Common myeloid progenitor, CD34-positive (primary cell): ENCODE measurements around the gene ATP8A2.

ENCODE experiments used
- CTCF ChIA-PET: fragments of 350-600 bp; sonication (Branson Sonifier 250); formaldehyde crosslinking; loops from one replicate; lab custom pipeline; 2021; ENCODE audit warnings: antibody characterized with exemption; lab: Charles Lee
- POLR2A ChIA-PET: fragments of 350-600 bp; sonication (Branson Sonifier 250); formaldehyde crosslinking; loops from one replicate; lab custom pipeline; 2021; ENCODE audit warnings: antibody characterized with exemption; lab: Charles Lee
- DNase-seq, 3 donors: peaks; one replicate each; pipeline versions ENCODE4 v3.0.0 to v3.0.0-alpha.2; 2013
- H3K27ac ChIP-seq, 2 experiments: 1 replicate in 1 of 2; 2 replicates in 1 of 2; pipeline ENCODE4 v1.7.0; 2013; ENCODE audit warnings: inconsistent platforms in 2 of 2, low read length in 2 of 2, mild to moderate bottlenecking in 2 of 2, low read depth in 1 of 2, moderate library complexity in 1 of 2; ENCODE audit not compliant: severe bottlenecking in 2 of 2, insufficient read depth in 1 of 2, poor library complexity in 1 of 2
- H3K27me3 ChIP-seq, 5 experiments: replicated peaks in 2 of 5; 1 replicate in 3 of 5; 2 replicates in 2 of 5; pipeline versions ENCODE4 v1.6.1 to v1.7.0; 2013; ENCODE audit warnings: low read length in 4 of 5, mild to moderate bottlenecking in 2 of 5, moderate library complexity in 2 of 5, inconsistent platforms in 1 of 5; ENCODE audit not compliant: insufficient read depth in 5 of 5, control insufficient read depth in 4 of 5
- H3K36me3 ChIP-seq, 4 experiments: 1 replicate in 2 of 4; 2 replicates in 2 of 4; pipeline versions ENCODE4 v1.6.1 to v1.7.0; 2013; ENCODE audit warnings: low read length in 3 of 4, control low read depth in 1 of 4, mild to moderate bottlenecking in 1 of 4; ENCODE audit not compliant: control insufficient read depth in 4 of 4, insufficient read depth in 4 of 4
- H3K4me1 ChIP-seq, 4 experiments: 1 replicate in 3 of 4; 2 replicates in 1 of 4; pipeline versions ENCODE4 v1.6.1 to v1.7.1; 2013; ENCODE audit warnings: low read length in 3 of 4, mild to moderate bottlenecking in 3 of 4, control low read depth in 1 of 4, inconsistent platforms in 1 of 4, moderate library complexity in 1 of 4; ENCODE audit not compliant: control insufficient read depth in 4 of 4, insufficient read depth in 4 of 4; ENCODE audit errors: control extremely low read depth in 1 of 4
- H3K4me3 ChIP-seq, 7 experiments: 1 replicate in 4 of 7; 2 replicates in 3 of 7; pipeline versions ENCODE4 v1.5.1 to v1.7.0; 2013; ENCODE audit warnings: mild to moderate bottlenecking in 7 of 7, low read length in 6 of 7, moderate library complexity in 6 of 7, inconsistent platforms in 2 of 7, low read depth in 2 of 7, control low read depth in 1 of 7; ENCODE audit not compliant: insufficient read depth in 4 of 7, control insufficient read depth in 1 of 7; ENCODE audit errors: extremely low read depth in 1 of 7
- H3K9me3 ChIP-seq, 5 experiments: 1 replicate in 4 of 5; 2 replicates in 1 of 5; pipeline versions ENCODE4 v1.6.1 to v1.7.1; 2013; ENCODE audit warnings: low read length in 4 of 5, mild to moderate bottlenecking in 2 of 5, inconsistent platforms in 1 of 5, low read depth in 1 of 5, moderate library complexity in 1 of 5; ENCODE audit not compliant: control insufficient read depth in 4 of 5, insufficient read depth in 2 of 5; ENCODE audit errors: control extremely low read depth in 1 of 5
- WGBS: methylation state at CpG from one replicate; pipeline ENCODE4 v1.1.5; 2013; ENCODE audit not compliant: insufficient coverage; 5-methylcytosine and 5-hydroxymethylcytosine counted together

The ATP8A2 gene

GRCh38 chr13:26021956-26022355 is 650.2 kb downstream of the ATP8A2 start:
- Histone ChIP-seq H3K9me3 (no peaks in the 10 kb centered on the region), H3K27ac (no peak overlapping the region), H3K27me3 (no peaks in the 10 kb centered on the region), H3K4me3 (no peak overlapping the region), H3K36me3 (no peaks in the 10 kb centered on the region), H3K4me1 (peaks cover 0 to 16% (median 10%) of the 10 kb centered on the region in 4 experiments)
- WGBS: 100% methylated on average over 2 of the region's 3 CpGs
- CTCF ChIA-PET: no interaction called here
- DNase-seq: no peak
- POLR2A ChIA-PET: interaction anchor here (0.7 kb wide), 1 partner anchor 36 kb away, joined by 3 read pairs; no protein-coding TSS in a partner anchor

- DNase-seq: no peak
- ChIA-PET POLR2A (interaction anchor here (0.7 kb wide), 1 partner anchor 35 kb away, joined by 3 read pairs; no protein-coding TSS in a partner anchor), CTCF (no interaction called here)
These were observed 650.9 kb downstream of the ATP8A2 start for GRCh38 chr13:26022538-26023292.

GRCh38 chr13:26024558-26024957 is 652.8 kb downstream of the ATP8A2 start:
- Histone ChIP-seq H3K9me3 (no peaks in the 10 kb centered on the region), H3K27ac (no peak overlapping the region), H3K4me1 (peaks cover 0 to 11% (median 7%) of the 10 kb centered on the region in 4 experiments), H3K4me3 (no peak overlapping the region), H3K36me3 (no peaks in the 10 kb centered on the region), H3K27me3 (no peaks in the 10 kb centered on the region)
- peak in 2 of 3 donors; percentile 8 to 12 for DNase-seq
- 82% methylated on average over 9 of the region's 9 CpGs for WGBS
- POLR2A ChIA-PET: no interaction called here
- CTCF ChIA-PET: interaction anchor here (0.7 kb wide), 1 partner anchor 10 kb away, joined by 3 read pairs; no protein-coding TSS in a partner anchor

More at GRCh38 chr13:26022538-26023292, 650.9 kb downstream of the ATP8A2 start:
- Histone ChIP-seq H3K36me3 (no peaks in the 10 kb centered on the region), H3K9me3 (no peaks in the 10 kb centered on the region), H3K27me3 (no peaks in the 10 kb centered on the region), H3K4me3 (no peak overlapping the region), H3K4me1 (peaks cover 0 to 16% (median 10%) of the 10 kb centered on the region in 4 experiments), H3K27ac (no peak overlapping the region)
- 99% methylated on average over 12 of the region's 13 CpGs for WGBS

GRCh38 chr13:26025196-26025595 is 653.4 kb downstream of the ATP8A2 start:
- Histone ChIP-seq H3K4me3 (no peak overlapping the region), H3K27ac (no peak overlapping the region), H3K36me3 (no peaks in the 10 kb centered on the region), H3K27me3 (no peaks in the 10 kb centered on the region), H3K9me3 (no peaks in the 10 kb centered on the region), H3K4me1 (peaks cover 0 to 5% (median under 1%) of the 10 kb centered on the region in 4 experiments)
- 95% methylated on average over 8 of the region's 12 CpGs for WGBS
- CTCF ChIA-PET: no interaction called here
- POLR2A ChIA-PET: no interaction called here
- no peak for DNase-seq

GRCh38 chr13:26025771-26026170 is 654.0 kb downstream of the ATP8A2 start:
- H3K27ac ChIP-seq: no peak overlapping the region
- H3K27me3 ChIP-seq: no peaks in the 10 kb centered on the region
- peaks cover 0 to under 1% (median 0%) of the 10 kb centered on the region in 5 experiments for H3K9me3 ChIP-seq
- CTCF ChIA-PET: no interaction called here
- H3K36me3 ChIP-seq: no peaks in the 10 kb centered on the region
- POLR2A ChIA-PET: no interaction called here
- no peak overlapping the region for H3K4me3 ChIP-seq
- no peaks in the 10 kb centered on the region for H3K4me1 ChIP-seq
- DNase-seq: no peak
- 100% methylated on average over 2 of the region's 4 CpGs for WGBS

- ChIA-PET CTCF (no interaction called here), POLR2A (no interaction called here)
- no peak overlapping the region for H3K4me3 ChIP-seq
- H3K36me3 ChIP-seq: no peaks in the 10 kb centered on the region
- H3K4me1 ChIP-seq: no peaks in the 10 kb centered on the region
- H3K27ac ChIP-seq: no peak overlapping the region
- peaks cover 0 to 5% (median 0%) of the 10 kb centered on the region in 5 experiments for H3K9me3 ChIP-seq
- DNase-seq: no peak
- H3K27me3 ChIP-seq: no peaks in the 10 kb centered on the region
- WGBS: 78% methylated on average over 4 of the region's 4 CpGs
These were observed 654.4 kb downstream of the ATP8A2 start for GRCh38 chr13:26026211-26026610.

- H3K4me3 ChIP-seq: no peak overlapping the region
- H3K36me3 ChIP-seq: no peaks in the 10 kb centered on the region
- H3K27ac ChIP-seq: no peak overlapping the region
- POLR2A ChIA-PET: no interaction called here
- peaks cover 0 to 5% (median 0%) of the 10 kb centered on the region in 5 experiments for H3K9me3 ChIP-seq
- H3K27me3 ChIP-seq: no peaks in the 10 kb centered on the region
- CTCF ChIA-PET: no interaction called here
- no peaks in the 10 kb centered on the region for H3K4me1 ChIP-seq
- DNase-seq: no peak
- WGBS: 100% methylated on average over 1 of the region's 4 CpGs
These were observed 657.9 kb downstream of the ATP8A2 start for GRCh38 chr13:26029581-26030136.
